ENCODE results near the gene DHRSX.
"Not testable (repeated sequence)": the region's sequence is repeated elsewhere in the genome, so short reads cannot be mapped to it uniquely, and the experiment has no call there.

DNA sequence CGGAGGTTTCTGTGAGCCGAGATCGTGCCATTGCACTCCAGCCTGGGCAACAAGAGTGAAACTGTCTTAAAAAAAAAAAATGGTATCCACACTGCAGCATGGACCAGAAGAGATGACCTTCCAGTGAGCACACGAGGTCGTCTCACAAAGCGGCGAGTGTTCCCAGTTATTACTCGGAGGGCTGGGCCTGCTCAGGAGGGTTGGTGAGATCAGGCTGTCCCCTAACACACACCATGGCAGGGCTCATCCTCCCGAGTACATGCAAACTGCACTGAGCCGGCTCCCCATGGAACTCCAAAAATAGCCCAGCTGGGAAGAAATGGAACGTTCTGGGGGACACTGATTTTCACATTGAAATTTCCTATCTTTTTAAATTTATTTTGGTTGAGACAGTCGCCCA lies 19.2 kb downstream of the DHRSX start:
- not testable (repeated sequence) for TF ChIP-seq ZNF274 (IDR thresholded peaks at IDR 0.05; ENCODE audit: insufficient read depth, insufficient read length); BACH1 (IDR thresholded peaks at IDR 0.05; ENCODE audit: borderline replicate concordance); MLLT1 (IDR thresholded peaks at IDR 0.05); NFYA (IDR thresholded peaks at IDR 0.05; ENCODE audit: borderline replicate concordance, low read depth, low read length); EZH2 (IDR thresholded peaks at IDR 0.05; ENCODE audit: borderline replicate concordance, control insufficient read depth, low read depth, low read length); CREM (IDR thresholded peaks at IDR 0.05; ENCODE audit: low read depth); CTCF (IDR thresholded peaks at IDR 0.05 in 2 of 3, conservative IDR thresholded peaks at IDR 0.05 in 1 of 3; ENCODE audit: control insufficient read depth in 2 of 3, extremely low read depth in 1 of 3, insufficient read depth in 1 of 3, low read depth in 3 of 3, low read length in 3 of 3); FOXM1 (IDR thresholded peaks at IDR 0.05; ENCODE audit: low read depth, low read length)
- TF ChIP-seq, protein P1, sequence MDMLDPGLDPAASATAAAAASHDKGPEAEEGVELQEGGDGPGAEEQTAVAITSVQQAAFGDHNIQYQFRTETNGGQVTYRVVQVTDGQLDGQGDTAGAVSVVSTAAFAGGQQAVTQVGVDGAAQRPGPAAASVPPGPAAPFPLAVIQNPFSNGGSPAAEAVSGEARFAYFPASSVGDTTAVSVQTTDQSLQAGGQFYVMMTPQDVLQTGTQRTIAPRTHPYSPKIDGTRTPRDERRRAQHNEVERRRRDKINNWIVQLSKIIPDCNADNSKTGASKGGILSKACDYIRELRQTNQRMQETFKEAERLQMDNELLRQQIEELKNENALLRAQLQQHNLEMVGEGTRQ (IDR thresholded peaks at IDR 0.05; ENCODE audit: borderline replicate concordance, low read depth, low read length), result not testable (repeated sequence)
- TF ChIP-seq, protein P2, sequence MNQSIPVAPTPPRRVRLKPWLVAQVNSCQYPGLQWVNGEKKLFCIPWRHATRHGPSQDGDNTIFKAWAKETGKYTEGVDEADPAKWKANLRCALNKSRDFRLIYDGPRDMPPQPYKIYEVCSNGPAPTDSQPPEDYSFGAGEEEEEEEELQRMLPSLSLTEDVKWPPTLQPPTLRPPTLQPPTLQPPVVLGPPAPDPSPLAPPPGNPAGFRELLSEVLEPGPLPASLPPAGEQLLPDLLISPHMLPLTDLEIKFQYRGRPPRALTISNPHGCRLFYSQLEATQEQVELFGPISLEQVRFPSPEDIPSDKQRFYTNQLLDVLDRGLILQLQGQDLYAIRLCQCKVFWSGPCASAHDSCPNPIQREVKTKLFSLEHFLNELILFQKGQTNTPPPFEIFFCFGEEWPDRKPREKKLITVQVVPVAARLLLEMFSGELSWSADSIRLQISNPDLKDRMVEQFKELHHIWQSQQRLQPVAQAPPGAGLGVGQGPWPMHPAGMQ (IDR thresholded peaks at IDR 0.05; ENCODE audit: borderline replicate concordance), result not testable (repeated sequence)
